BLaER1 treated with 17β-estradiol and CSF1 and Interleukin-3, amounts not matched to agents 10 nM and 100 nM (cell line): ENCODE measurements around the gene CDCP2.

Source experiments
- H3K27ac ChIP-seq, 11 experiments: shearing (Covaris generic); formaldehyde crosslinking; 2 replicates each; pipeline ENCODE4 v1.8.1; 2022
- H3K27me3 ChIP-seq, 11 experiments: shearing (Covaris generic); formaldehyde crosslinking; 2 replicates each; pipeline ENCODE4 v1.8.1; 2022
- H3K36me3 ChIP-seq, 11 experiments: shearing (Covaris generic); formaldehyde crosslinking; 2 replicates each; pipeline ENCODE4 v1.8.1; 2022
- H3K4me1 ChIP-seq, 10 experiments: shearing (Covaris generic); formaldehyde crosslinking; 2 replicates each; pipeline ENCODE4 v1.8.1; 2022
- H3K4me2 ChIP-seq, 11 experiments: shearing (Covaris generic); formaldehyde crosslinking; 2 replicates each; pipeline ENCODE4 v1.8.1; 2022
- H3K4me3 ChIP-seq, 10 experiments: shearing (Covaris generic); formaldehyde crosslinking; 2 replicates each; pipeline ENCODE4 v1.8.1; 2022
- H3K9ac ChIP-seq, 11 experiments: shearing (Covaris generic); formaldehyde crosslinking; 2 replicates each; pipeline ENCODE4 v1.8.1; 2022
- H3K9me3 ChIP-seq, 11 experiments: shearing (Covaris generic); formaldehyde crosslinking; replicated peaks in 1 of 11; 2 replicates each; pipeline ENCODE4 v1.8.1; 2022
- H4K20me1 ChIP-seq, 11 experiments: shearing (Covaris generic); formaldehyde crosslinking; 2 replicates each; pipeline ENCODE4 v1.8.1; 2022
- Cebpa-rat ChIP-seq, 11 experiments: shearing (Covaris generic); IDR thresholded peaks; 2 replicates each; pipeline ENCODE4 v1.8.1; 2022

The CDCP2 gene

GRCh38 chr1:54086754-54087153, 66.0 kb downstream of the CDCP2 start:
- Histone ChIP-seq H3K4me2 (no peak overlapping the region), H3K9ac (no peak overlapping the region), H3K27me3 (no peaks in the 10 kb centered on the region), H3K4me1 (no peaks in the 10 kb centered on the region), H3K9me3 (no peaks in the 10 kb centered on the region), H3K36me3 (peaks cover 9 to 33% (median 17%) of the 10 kb centered on the region in 11 experiments; a peak in 16 of 22 replicates), H3K4me3 (no peak overlapping the region), H4K20me1 (no peaks in the 10 kb centered on the region), H3K27ac (no peak overlapping the region)
- no peak for TF ChIP-seq Cebpa-rat (IDR thresholded peaks at IDR 0.05)

- Histone ChIP-seq H3K4me1 (no peaks in the 10 kb centered on the region), H4K20me1 (no peaks in the 10 kb centered on the region), H3K27me3 (no peaks in the 10 kb centered on the region), H3K27ac (no peak overlapping the region), H3K36me3 (peaks cover 9 to 36% (median 16%) of the 10 kb centered on the region in 11 experiments; a peak in 15 of 22 replicates), H3K9me3 (no peaks in the 10 kb centered on the region), H3K4me2 (no peak overlapping the region), H3K9ac (no peak overlapping the region), H3K4me3 (no peak overlapping the region)
- TF ChIP-seq Cebpa-rat (IDR thresholded peaks at IDR 0.05), result no peak
Observed at GRCh38 chr1:54084794-54085193, 68.0 kb downstream of the CDCP2 start.
